Measurements from ENCODE around the gene PSMC2.

The PSMC2 gene

DNA sequence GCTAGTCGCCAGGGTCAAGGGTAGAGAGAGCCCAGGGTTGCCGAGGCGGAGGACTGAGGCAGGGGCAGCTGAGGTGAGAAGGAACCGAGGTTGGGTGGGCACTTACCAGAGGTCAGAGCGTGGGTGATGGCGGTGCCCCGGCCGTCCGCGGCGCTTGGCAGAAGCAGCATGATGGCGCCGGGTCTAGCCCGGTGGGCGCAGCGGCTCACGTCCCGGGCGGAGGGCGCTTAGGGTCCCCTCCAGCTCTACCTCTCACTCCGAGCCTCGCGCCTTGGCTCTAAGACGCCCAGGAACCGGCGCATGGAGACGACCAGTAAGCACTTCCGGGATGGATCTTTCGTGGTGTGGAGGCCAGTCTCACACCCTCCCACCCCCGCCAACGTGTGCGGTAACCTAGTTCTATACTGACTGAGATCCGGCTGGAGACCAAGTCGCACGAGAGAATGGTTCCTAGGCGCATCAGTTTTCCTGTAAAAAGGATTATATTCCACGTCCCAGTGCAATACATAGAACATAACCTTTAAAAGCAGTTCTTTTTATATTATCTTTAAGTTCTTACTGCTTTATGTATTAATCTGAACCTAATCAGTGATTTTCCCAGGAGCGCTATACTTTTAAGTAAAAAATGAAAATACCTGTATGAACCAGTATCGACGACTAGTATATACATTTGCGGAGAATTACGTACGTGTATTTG is 2.8 kb upstream of the PSMC2 start, which contains the start of gene DNAJC2:
TSS of gene DNAJC2 (minus strand) at position 315 of the 697 bp plus-strand sequence. CDS start at position 170, 145 bp downstream.
- H3K27me3 Mint-ChIP-seq, result no peaks in the 10 kb centered on the region
- peaks cover 48% of the 10 kb centered on the region for H3K36me3 Mint-ChIP-seq (ENCODE audit: low read depth)
- intact Hi-C loops (cut with micrococcal nuclease), result no loop called here

GRCh38 chr7:103346396-103346795 is 1.0 kb upstream of the PSMC2 start:
- intact Hi-C loops (cut with micrococcal nuclease), result no loop called here
- Mint-ChIP-seq H3K27me3 (no peaks in the 10 kb centered on the region), H3K27ac (no peak overlapping the region), H3K36me3 (ENCODE audit: low read depth) (peaks cover 45% of the 10 kb centered on the region), H3K4me1 (ENCODE audit: low read depth) (peaks cover 31% of the 10 kb centered on the region), H3K9me3 (no peaks in the 10 kb centered on the region), H3K4me3 (no peak overlapping the region)

More for the DNA sequence above, 2.8 kb upstream of the PSMC2 start, which contains the start of gene DNAJC2:
- H3K4me1 Mint-ChIP-seq (ENCODE audit: low read depth), result peaks cover 25% of the 10 kb centered on the region
- H3K27ac Mint-ChIP-seq, result peak within 1 kb of the TSS; percentile 99
- H3K9me3 Mint-ChIP-seq, result no peaks in the 10 kb centered on the region
- peak within 1 kb of the TSS; percentile 99 for H3K4me3 Mint-ChIP-seq

GRCh38 chr7:103348452-103348851 is 1.0 kb downstream of the PSMC2 start:
- H3K9me3 Mint-ChIP-seq, result no peaks in the 10 kb centered on the region
- no peaks in the 10 kb centered on the region for H3K27me3 Mint-ChIP-seq
- peaks cover 32% of the 10 kb centered on the region for H3K4me1 Mint-ChIP-seq (ENCODE audit: low read depth)
- H3K27ac Mint-ChIP-seq, result peak overlapping the region; percentile 94
- peaks cover 54% of the 10 kb centered on the region for H3K36me3 Mint-ChIP-seq (ENCODE audit: low read depth)
- peak overlapping the region; percentile 98 for H3K4me3 Mint-ChIP-seq
- intact Hi-C loops (cut with micrococcal nuclease), result loop anchor here (2.0 kb wide), 1 partner anchor 52 kb away; the partner anchor contains the start of gene PMPCB

- Mint-ChIP-seq H3K4me3 (peak overlapping the region; percentile 58), H3K4me1 (ENCODE audit: low read depth) (peaks cover 32% of the 10 kb centered on the region), H3K9me3 (no peaks in the 10 kb centered on the region), H3K27me3 (no peaks in the 10 kb centered on the region), H3K27ac (peak overlapping the region; percentile 77), H3K36me3 (ENCODE audit: low read depth) (peaks cover 58% of the 10 kb centered on the region)
- intact Hi-C loops (cut with micrococcal nuclease), result loop anchor here (2.0 kb wide), 1 partner anchor 52 kb away; the partner anchor contains the start of gene PMPCB
These were observed 1.5 kb downstream of the PSMC2 start for GRCh38 chr7:103348959-103349358.

DNA sequence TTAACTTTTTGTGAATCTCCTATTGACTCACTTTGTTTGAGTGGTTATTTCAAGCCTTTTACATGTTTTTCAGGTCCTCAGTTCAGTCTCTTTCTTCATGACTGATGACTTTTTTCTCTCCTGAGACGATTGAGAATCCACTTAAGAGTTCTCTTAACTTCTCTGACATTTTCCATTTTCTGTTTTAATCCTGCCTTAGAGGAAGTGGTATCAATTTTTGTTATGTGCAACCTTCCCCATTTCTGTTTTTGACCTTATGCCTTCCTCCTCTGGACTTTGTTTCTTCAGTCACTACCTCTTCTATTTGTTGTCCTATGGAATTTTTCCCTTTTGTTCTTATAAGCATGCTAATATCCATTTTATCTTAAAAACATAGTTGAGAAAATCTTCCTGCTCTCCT is 2.4 kb downstream of the PSMC2 start:
- intact Hi-C loops (cut with micrococcal nuclease), result loop anchor here (2.0 kb wide), 1 partner anchor 53 kb away; the partner anchor contains the start of gene PMPCB
- Mint-ChIP-seq H3K4me1 (ENCODE audit: low read depth) (peaks cover 32% of the 10 kb centered on the region), H3K27ac (peak overlapping the region; percentile 77)

GRCh38 chr7:103369432-103369831 is 22.0 kb downstream of the PSMC2 start:
- Mint-ChIP-seq H3K36me3 (ENCODE audit: low read depth) (peaks cover 55% of the 10 kb centered on the region), H3K27me3 (no peaks in the 10 kb centered on the region), H3K9me3 (no peaks in the 10 kb centered on the region), H3K4me1 (ENCODE audit: low read depth) (no peaks in the 10 kb centered on the region), H3K27ac (no peak overlapping the region), H3K4me3 (no peak overlapping the region)
- intact Hi-C loops (cut with micrococcal nuclease), result no loop called here

More for the DNA sequence above, 2.4 kb downstream of the PSMC2 start:
- H3K27me3 Mint-ChIP-seq, result no peaks in the 10 kb centered on the region
- peaks cover 59% of the 10 kb centered on the region for H3K36me3 Mint-ChIP-seq (ENCODE audit: low read depth)
- no peaks in the 10 kb centered on the region for H3K9me3 Mint-ChIP-seq
- H3K4me3 Mint-ChIP-seq, result peak overlapping the region; percentile 70

DNA sequence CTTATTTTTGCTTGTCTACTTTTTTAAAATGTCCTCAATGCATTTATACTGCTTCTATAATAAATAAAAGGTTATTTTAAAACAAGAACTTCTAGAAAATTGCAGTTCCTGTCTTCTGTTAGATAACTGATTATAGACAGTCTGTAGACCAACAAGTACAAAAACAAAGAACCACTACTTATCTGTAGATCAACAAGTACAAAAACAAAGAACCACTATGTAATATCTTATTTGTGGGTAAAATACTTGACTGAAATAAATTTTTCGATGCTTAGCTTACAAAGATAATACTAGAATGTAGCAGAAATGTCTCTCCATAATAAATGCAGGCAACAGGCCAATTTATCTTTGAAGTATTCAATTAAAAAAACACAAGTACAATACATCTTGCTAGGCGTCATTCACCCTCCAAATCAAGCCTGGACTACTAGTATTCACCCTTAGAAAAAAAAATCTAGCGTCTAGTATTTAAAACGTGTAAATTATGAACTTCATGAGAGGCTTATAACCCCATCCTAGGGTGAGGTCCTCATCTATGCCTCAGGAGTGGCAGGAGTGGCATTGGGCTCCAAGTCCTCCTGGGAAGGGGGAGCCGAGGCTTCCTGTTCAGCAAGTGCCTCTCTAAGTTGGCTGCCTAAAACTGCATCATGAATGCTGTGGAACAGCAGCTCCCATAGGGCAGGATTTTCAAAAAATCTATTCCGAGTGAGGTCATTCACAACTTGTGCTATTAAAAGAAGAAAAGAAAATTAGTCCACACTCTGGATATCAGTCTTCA is 26.6 kb downstream of the PSMC2 start:
- H3K4me3 Mint-ChIP-seq, result no peak overlapping the region
- H3K36me3 Mint-ChIP-seq (ENCODE audit: low read depth), result peaks cover 9% of the 10 kb centered on the region
- no peaks in the 10 kb centered on the region for H3K27me3 Mint-ChIP-seq
- no peak overlapping the region for H3K27ac Mint-ChIP-seq
- no peaks in the 10 kb centered on the region for H3K9me3 Mint-ChIP-seq
- H3K4me1 Mint-ChIP-seq (ENCODE audit: low read depth), result no peaks in the 10 kb centered on the region
- intact Hi-C loops (cut with micrococcal nuclease), result no loop called here

GRCh38 chr7:103379270-103379975 is 32.0 kb downstream of the PSMC2 start:
- H3K4me3 Mint-ChIP-seq, result no peak overlapping the region
- no peaks in the 10 kb centered on the region for H3K27me3 Mint-ChIP-seq
- no peaks in the 10 kb centered on the region for H3K9me3 Mint-ChIP-seq
- H3K36me3 Mint-ChIP-seq (ENCODE audit: low read depth), result no peaks in the 10 kb centered on the region
- peak overlapping the region; percentile 22 for H3K27ac Mint-ChIP-seq
- H3K4me1 Mint-ChIP-seq (ENCODE audit: low read depth), result peaks cover 5% of the 10 kb centered on the region
- intact Hi-C loops (cut with micrococcal nuclease), result no loop called here

GRCh38 chr7:103380395-103381191 is 33.1 kb downstream of the PSMC2 start:
- H3K4me1 Mint-ChIP-seq (ENCODE audit: low read depth), result peaks cover 5% of the 10 kb centered on the region
- intact Hi-C loops (cut with micrococcal nuclease), result no loop called here
- no peaks in the 10 kb centered on the region for H3K27me3 Mint-ChIP-seq
- H3K36me3 Mint-ChIP-seq (ENCODE audit: low read depth), result no peaks in the 10 kb centered on the region
- H3K9me3 Mint-ChIP-seq, result no peaks in the 10 kb centered on the region
- no peak overlapping the region for H3K4me3 Mint-ChIP-seq
- H3K27ac Mint-ChIP-seq, result no peak overlapping the region

DNA sequence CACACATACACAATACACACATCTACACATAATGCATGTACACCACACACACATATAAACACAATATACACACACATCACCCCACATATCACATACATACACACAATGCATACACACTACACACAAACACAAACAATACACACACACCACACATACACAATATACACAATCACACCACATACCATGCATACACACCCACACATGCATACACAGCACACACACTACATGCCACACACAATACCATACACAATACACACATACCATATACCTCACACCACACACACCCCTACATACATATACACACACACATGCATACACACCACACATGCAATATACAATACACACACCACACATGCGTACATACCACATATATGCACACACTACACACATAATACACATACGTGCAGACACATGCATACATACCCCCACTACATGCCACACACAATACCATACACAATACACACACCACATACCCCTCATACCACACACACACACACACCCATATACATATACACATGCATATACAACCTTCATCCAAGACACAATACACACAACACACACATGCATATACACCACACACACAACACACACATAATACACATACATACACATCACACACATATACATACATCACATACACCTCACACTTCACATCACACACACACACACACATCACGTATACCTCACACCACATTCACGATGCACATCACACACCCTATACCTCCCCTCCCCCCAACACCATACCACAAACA is 34.0 kb downstream of the PSMC2 start:
- H3K27ac Mint-ChIP-seq, result no peak overlapping the region
- peaks cover 5% of the 10 kb centered on the region for H3K4me1 Mint-ChIP-seq (ENCODE audit: low read depth)
- no peak overlapping the region for H3K4me3 Mint-ChIP-seq
- H3K36me3 Mint-ChIP-seq (ENCODE audit: low read depth), result no peaks in the 10 kb centered on the region
- H3K27me3 Mint-ChIP-seq, result no peaks in the 10 kb centered on the region
- H3K9me3 Mint-ChIP-seq, result no peaks in the 10 kb centered on the region
- intact Hi-C loops (cut with micrococcal nuclease), result no loop called here

DNA sequence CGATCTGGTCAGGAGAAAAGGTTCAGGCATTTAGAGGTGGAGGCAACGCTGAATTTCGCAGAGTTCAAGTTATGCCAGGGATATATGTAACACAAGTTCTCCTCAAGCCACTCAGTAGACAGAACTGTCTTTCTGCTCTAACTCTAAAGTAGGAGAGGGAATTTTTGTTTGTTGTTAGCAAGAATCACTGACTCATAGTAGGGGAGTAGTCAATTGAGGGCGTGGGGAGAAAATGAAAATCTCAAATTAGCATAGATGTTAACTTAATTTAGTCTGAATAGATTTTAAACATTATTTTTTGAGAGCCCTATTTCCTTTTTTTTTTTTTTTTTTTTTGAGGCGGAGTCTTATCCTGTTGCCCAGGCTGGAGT is 34.6 kb downstream of the PSMC2 start:
- H3K9me3 Mint-ChIP-seq, result no peaks in the 10 kb centered on the region
- H3K27ac Mint-ChIP-seq, result no peak overlapping the region
- intact Hi-C loops (cut with micrococcal nuclease), result no loop called here

GRCh38 chr7:103387242-103387641 is 39.8 kb downstream of the PSMC2 start:
- peaks cover 3% of the 10 kb centered on the region for H3K27me3 Mint-ChIP-seq
- intact Hi-C loops (cut with micrococcal nuclease), result no loop called here
- H3K36me3 Mint-ChIP-seq (ENCODE audit: low read depth), result no peaks in the 10 kb centered on the region
- no peak overlapping the region for H3K27ac Mint-ChIP-seq
- no peaks in the 10 kb centered on the region for H3K9me3 Mint-ChIP-seq
- no peak overlapping the region for H3K4me3 Mint-ChIP-seq
- H3K4me1 Mint-ChIP-seq (ENCODE audit: low read depth), result no peaks in the 10 kb centered on the region

More for the DNA sequence above, 34.6 kb downstream of the PSMC2 start:
- no peak overlapping the region for H3K4me3 Mint-ChIP-seq
- no peaks in the 10 kb centered on the region for H3K36me3 Mint-ChIP-seq (ENCODE audit: low read depth)
- H3K27me3 Mint-ChIP-seq, result no peaks in the 10 kb centered on the region
- H3K4me1 Mint-ChIP-seq (ENCODE audit: low read depth), result peaks cover 5% of the 10 kb centered on the region

Measured in dendritic cell treated with granulocyte-macrophage colony-stimulating factor and Interleukin-4, amounts not matched to agents 40 ng/mL and 50 ng/mL, for 4 days (primary cell).